Measurements from ENCODE around the gene RBBP9.

Gene RBBP9

DNA sequence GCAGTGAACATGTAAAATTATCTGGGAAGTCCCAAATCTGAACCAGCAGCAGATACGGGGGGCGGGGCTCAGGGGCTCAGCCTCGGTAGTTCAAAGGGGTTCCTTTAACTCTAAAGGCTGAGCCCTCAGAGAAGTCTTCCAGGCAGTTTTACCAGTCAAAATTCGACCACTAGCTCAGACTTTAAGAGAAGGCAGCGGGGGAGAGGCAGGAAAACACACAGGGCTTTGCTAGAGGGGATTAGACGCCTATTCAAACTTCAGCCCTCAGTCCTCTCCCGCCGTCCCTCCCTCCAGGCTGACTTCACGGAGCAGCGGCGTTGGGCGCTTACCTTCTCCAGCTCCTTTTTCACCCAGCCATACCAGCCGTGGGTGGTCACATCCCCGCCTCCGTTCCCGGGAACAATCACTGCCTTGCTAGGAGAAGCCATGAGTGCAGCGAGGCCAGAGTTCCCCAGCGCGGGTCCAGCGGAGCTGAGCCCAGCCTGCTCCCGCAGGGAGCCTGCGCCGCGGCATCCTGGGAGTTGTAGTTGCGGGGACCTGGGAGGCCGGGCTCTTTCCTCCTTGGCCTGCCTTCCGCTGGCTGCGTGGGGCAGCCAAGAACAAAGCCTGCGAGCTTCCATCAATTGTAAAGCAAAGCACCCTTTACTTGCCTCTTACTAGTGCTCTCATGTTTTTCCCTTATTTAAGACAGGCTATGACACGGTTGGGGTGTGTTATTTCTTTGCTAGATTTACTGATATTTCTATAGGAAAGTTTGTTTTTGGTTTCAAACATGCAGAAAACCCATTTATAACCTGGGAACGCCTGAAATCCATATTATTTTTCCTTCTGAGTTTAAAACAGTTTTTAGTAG is at the start of gene RBBP9:
RBBP9 (minus strand) TSS at position 486 of the 853 bp plus-strand sequence; CDS start at position 428, 58 bp downstream.
- Histone ChIP-seq H3K27ac (ENCODE audit: low read depth, low read length) (peak within 1 kb of the TSS; percentile 22), H3K9me3 (ENCODE audit: control insufficient read depth in 1 of 2, low read length in 2 of 2) (no peaks in the 10 kb centered on the region), H3K36me3 (ENCODE audit: control insufficient read depth in 1 of 2, insufficient read depth in 2 of 2, low read length in 2 of 2) (peaks cover 4 to 17% of the 10 kb centered on the region in 2 donors), H3K4me1 (ENCODE audit: control insufficient read depth in 1 of 2, insufficient read depth in 2 of 2, low read length in 2 of 2) (peaks cover 7 to 19% of the 10 kb centered on the region in 2 donors), H3K27me3 (ENCODE audit: control insufficient read depth in 1 of 2, insufficient read depth in 2 of 2, low read length in 2 of 2) (no peaks in the 10 kb centered on the region), H3K4me3 (ENCODE audit: low read depth in 1 of 2, low read length in 2 of 2) (peak within 1 kb of the TSS; percentile 96 to 97), H3K9ac (ENCODE audit: low read depth in 1 of 2, low read length in 2 of 2) (peak within 1 kb of the TSS; percentile 87 to 95)

DNA sequence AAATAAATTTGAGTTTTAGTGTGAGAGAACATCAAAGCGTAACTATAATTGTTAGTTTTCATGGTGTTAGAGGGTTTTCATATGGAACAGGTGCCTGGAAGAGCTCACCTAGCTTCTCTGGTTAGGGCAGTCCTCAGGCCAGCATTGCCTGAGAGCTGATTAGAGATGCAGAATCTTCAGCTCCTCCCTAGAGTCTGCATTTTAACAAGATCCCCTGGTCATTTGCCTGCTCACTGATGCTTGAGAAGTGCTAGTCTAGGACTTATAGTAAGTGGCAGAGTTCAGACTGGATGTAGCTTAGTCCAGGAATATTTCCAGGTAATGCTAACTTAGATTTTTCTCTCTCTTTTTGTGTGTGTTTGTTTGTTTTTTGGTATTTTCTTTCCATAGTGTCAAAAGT is 48.5 kb upstream of the RBBP9 start:
- Histone ChIP-seq H3K27ac (ENCODE audit: low read depth, low read length) (no peak overlapping the region), H3K36me3 (ENCODE audit: control insufficient read depth in 1 of 2, insufficient read depth in 2 of 2, low read length in 2 of 2) (peaks cover 31 to 76% of the 10 kb centered on the region in 2 donors), H3K27me3 (ENCODE audit: control insufficient read depth in 1 of 2, insufficient read depth in 2 of 2, low read length in 2 of 2) (no peaks in the 10 kb centered on the region), H3K9me3 (ENCODE audit: control insufficient read depth in 1 of 2, low read length in 2 of 2) (no peaks in the 10 kb centered on the region), H3K4me1 (ENCODE audit: control insufficient read depth in 1 of 2, insufficient read depth in 2 of 2, low read length in 2 of 2) (peaks cover 3 to 12% of the 10 kb centered on the region in 2 donors), H3K4me3 (ENCODE audit: low read depth in 1 of 2, low read length in 2 of 2) (no peak overlapping the region), H3K9ac (ENCODE audit: low read depth in 1 of 2, low read length in 2 of 2) (no peak overlapping the region)

DNA sequence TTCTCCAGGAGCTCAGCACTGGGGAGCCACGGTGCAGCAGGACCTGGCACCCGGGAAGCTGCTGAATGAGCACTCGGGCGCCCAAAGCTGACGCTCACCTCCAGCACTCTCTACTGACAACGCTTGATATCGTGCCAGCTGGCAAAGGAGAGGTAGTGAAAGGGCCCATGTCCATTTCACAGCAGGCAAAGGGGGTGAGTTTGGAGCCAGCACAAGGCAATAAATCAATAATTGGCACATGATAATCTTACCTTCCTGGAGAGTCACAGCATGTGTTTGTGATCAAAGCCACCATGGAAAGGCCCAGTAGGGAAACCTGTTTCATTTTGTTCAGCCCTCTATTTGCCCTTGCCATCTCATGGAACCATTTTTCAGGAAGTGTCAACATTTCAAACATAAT is 46.9 kb upstream of the RBBP9 start:
- Histone ChIP-seq H3K4me3 (ENCODE audit: low read depth in 1 of 2, low read length in 2 of 2) (no peak overlapping the region), H3K4me1 (ENCODE audit: control insufficient read depth in 1 of 2, insufficient read depth in 2 of 2, low read length in 2 of 2) (peaks cover 3 to 12% of the 10 kb centered on the region in 2 donors), H3K27ac (ENCODE audit: low read depth, low read length) (no peak overlapping the region), H3K36me3 (ENCODE audit: control insufficient read depth in 1 of 2, insufficient read depth in 2 of 2, low read length in 2 of 2) (peaks cover 31 to 73% of the 10 kb centered on the region in 2 donors), H3K9me3 (ENCODE audit: control insufficient read depth in 1 of 2, low read length in 2 of 2) (no peaks in the 10 kb centered on the region), H3K9ac (ENCODE audit: low read depth in 1 of 2, low read length in 2 of 2) (peak overlapping the region in 1 of 2 donors; percentile 1), H3K27me3 (ENCODE audit: control insufficient read depth in 1 of 2, insufficient read depth in 2 of 2, low read length in 2 of 2) (no peaks in the 10 kb centered on the region)

DNA sequence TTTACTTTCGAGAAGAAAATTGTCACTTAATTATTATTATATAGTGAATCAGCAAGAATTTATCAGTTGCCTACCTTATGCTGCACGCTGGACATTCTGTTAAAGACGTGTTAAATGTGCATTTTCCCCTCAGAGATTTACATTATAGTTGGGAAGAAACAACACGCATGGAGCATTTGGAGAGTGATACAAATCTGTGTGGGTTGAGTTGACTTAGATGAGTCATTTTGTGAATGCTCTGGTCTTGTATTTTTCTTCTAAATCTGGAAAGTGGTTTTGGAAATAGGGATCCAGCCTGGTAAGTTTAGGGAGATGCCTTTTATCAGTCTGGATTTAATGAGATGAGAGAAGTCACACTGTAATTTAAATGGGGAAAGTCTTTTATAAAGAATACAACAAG is 46.2 kb upstream of the RBBP9 start:
- Histone ChIP-seq H3K27me3 (ENCODE audit: control insufficient read depth in 1 of 2, insufficient read depth in 2 of 2, low read length in 2 of 2) (no peaks in the 10 kb centered on the region), H3K4me3 (ENCODE audit: low read depth in 1 of 2, low read length in 2 of 2) (no peak overlapping the region), H3K36me3 (ENCODE audit: control insufficient read depth in 1 of 2, insufficient read depth in 2 of 2, low read length in 2 of 2) (peaks cover 27 to 70% of the 10 kb centered on the region in 2 donors), H3K9ac (ENCODE audit: low read depth in 1 of 2, low read length in 2 of 2) (no peak overlapping the region), H3K4me1 (ENCODE audit: control insufficient read depth in 1 of 2, insufficient read depth in 2 of 2, low read length in 2 of 2) (peaks cover 3 to 12% of the 10 kb centered on the region in 2 donors), H3K9me3 (ENCODE audit: control insufficient read depth in 1 of 2, low read length in 2 of 2) (no peaks in the 10 kb centered on the region), H3K27ac (ENCODE audit: low read depth, low read length) (no peak overlapping the region)

DNA sequence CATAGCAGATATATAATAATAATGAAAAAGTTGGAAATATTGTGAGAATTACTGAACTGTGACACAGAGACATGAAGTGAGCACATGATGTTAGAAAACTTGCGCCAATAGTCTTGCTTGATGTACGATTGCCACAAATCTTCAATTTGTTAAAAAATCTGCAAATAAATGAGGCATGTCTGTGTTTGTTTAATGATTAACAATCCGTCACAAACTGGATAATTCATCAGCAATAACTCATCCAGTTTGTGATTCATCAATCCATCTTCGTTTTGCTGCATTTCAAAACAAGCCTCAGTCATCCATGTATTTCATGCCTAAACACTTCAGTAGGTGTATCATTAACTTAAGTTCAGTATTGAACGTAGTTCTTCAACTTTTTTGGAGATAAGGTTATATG is 44.7 kb upstream of the RBBP9 start:
- H3K36me3 ChIP-seq (ENCODE audit: control insufficient read depth in 1 of 2, insufficient read depth in 2 of 2, low read length in 2 of 2), result peaks cover 21 to 64% of the 10 kb centered on the region in 2 donors
- H3K4me1 ChIP-seq (ENCODE audit: control insufficient read depth in 1 of 2, insufficient read depth in 2 of 2, low read length in 2 of 2), result peaks cover 3 to 12% of the 10 kb centered on the region in 2 donors
- H3K27me3 ChIP-seq (ENCODE audit: control insufficient read depth in 1 of 2, insufficient read depth in 2 of 2, low read length in 2 of 2), result no peaks in the 10 kb centered on the region
- H3K9ac ChIP-seq (ENCODE audit: low read depth in 1 of 2, low read length in 2 of 2), result no peak overlapping the region
- no peaks in the 10 kb centered on the region for H3K9me3 ChIP-seq (ENCODE audit: control insufficient read depth in 1 of 2, low read length in 2 of 2)
- H3K4me3 ChIP-seq (ENCODE audit: low read depth in 1 of 2, low read length in 2 of 2), result no peak overlapping the region
- no peak overlapping the region for H3K27ac ChIP-seq (ENCODE audit: low read depth, low read length)

DNA sequence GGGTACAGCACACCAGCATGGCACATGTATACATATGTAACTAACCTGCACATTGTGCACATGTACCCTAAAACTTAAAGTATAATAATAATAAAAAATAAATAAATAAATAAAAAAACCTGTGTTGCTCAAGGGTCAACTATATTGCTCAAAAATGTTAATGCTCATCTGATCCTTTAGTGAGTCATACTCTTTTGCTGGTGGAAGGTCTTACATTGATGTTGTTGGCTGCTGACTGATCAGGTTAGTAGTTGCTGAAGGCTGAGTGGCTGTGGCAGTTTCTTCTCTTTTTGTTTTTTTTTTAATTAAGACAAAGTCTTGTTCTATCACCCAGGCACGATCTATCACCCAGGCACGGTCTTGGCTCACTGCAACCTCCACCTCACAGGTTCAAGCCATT is 40.6 kb upstream of the RBBP9 start:
- Histone ChIP-seq H3K9ac (ENCODE audit: low read depth in 1 of 2, low read length in 2 of 2) (no peak overlapping the region), H3K27me3 (ENCODE audit: control insufficient read depth in 1 of 2, insufficient read depth in 2 of 2, low read length in 2 of 2) (no peaks in the 10 kb centered on the region), H3K27ac (ENCODE audit: low read depth, low read length) (no peak overlapping the region), H3K9me3 (ENCODE audit: control insufficient read depth in 1 of 2, low read length in 2 of 2) (no peaks in the 10 kb centered on the region), H3K4me1 (ENCODE audit: control insufficient read depth in 1 of 2, insufficient read depth in 2 of 2, low read length in 2 of 2) (no peaks in the 10 kb centered on the region), H3K36me3 (ENCODE audit: control insufficient read depth in 1 of 2, insufficient read depth in 2 of 2, low read length in 2 of 2) (peaks cover 26 to 67% of the 10 kb centered on the region in 2 donors), H3K4me3 (ENCODE audit: low read depth in 1 of 2, low read length in 2 of 2) (no peak overlapping the region)

DNA sequence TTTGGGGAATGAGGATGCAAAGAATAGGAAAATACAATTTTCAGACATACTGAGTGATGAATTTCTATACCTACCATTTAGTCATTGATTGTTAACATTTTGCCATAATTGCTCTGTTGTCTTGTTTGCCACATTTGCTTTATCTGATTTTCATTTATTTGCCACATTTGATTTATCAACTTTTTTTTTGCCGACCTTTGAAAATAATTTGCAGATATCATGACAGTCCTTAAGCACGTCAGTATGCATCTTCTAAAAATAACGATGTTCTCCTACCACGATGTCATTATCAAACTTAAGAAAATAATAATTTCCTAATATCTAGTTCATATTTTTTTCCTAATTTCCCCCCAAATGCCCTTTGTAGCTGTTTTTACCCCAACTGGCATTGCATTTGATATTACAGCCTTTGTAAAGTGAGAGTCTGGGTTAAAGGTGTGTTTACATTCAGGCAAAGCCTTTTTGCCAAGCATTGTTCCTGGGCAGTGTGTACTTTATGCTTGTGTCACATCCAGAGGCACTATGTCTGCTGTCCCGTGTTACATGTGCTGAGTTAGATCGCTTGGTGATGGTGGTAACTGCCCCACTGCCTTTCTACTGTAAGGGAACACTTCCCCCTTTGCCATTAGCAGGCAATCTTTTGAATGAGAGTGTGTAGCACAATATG is 37.1 kb upstream of the RBBP9 start:
- Histone ChIP-seq H3K27ac (ENCODE audit: low read depth, low read length) (no peak overlapping the region), H3K36me3 (ENCODE audit: control insufficient read depth in 1 of 2, insufficient read depth in 2 of 2, low read length in 2 of 2) (peaks cover 44 to 75% of the 10 kb centered on the region in 2 donors), H3K27me3 (ENCODE audit: control insufficient read depth in 1 of 2, insufficient read depth in 2 of 2, low read length in 2 of 2) (no peaks in the 10 kb centered on the region), H3K4me1 (ENCODE audit: control insufficient read depth in 1 of 2, insufficient read depth in 2 of 2, low read length in 2 of 2) (no peaks in the 10 kb centered on the region), H3K4me3 (ENCODE audit: low read depth in 1 of 2, low read length in 2 of 2) (no peak overlapping the region), H3K9ac (ENCODE audit: low read depth in 1 of 2, low read length in 2 of 2) (no peak overlapping the region), H3K9me3 (ENCODE audit: control insufficient read depth in 1 of 2, low read length in 2 of 2) (no peaks in the 10 kb centered on the region)

DNA sequence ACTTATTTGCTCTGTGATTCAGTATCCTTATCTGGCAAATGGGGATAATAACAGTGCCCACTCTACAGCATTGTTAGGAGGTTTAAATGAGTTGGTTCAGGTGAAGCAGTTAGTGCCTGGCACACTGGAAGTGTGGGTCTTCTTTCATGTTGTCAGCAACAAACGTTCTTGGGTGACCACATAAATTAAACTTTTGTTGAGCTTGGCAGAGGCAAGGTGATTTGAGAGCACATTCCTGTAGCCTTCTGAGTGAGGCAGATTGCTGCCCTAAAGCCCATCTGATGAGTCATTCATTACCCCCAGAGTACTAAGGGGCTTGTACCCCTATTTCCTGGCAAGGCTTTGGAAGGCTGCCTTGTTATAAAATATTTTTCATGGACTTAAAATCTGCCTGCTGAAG is 36.5 kb upstream of the RBBP9 start:
- H3K4me1 ChIP-seq (ENCODE audit: control insufficient read depth in 1 of 2, insufficient read depth in 2 of 2, low read length in 2 of 2), result no peaks in the 10 kb centered on the region
- peaks cover 50 to 80% of the 10 kb centered on the region in 2 donors for H3K36me3 ChIP-seq (ENCODE audit: control insufficient read depth in 1 of 2, insufficient read depth in 2 of 2, low read length in 2 of 2)
- no peaks in the 10 kb centered on the region for H3K9me3 ChIP-seq (ENCODE audit: control insufficient read depth in 1 of 2, low read length in 2 of 2)
- no peak overlapping the region for H3K27ac ChIP-seq (ENCODE audit: low read depth, low read length)
- no peak overlapping the region for H3K9ac ChIP-seq (ENCODE audit: low read depth in 1 of 2, low read length in 2 of 2)
- H3K27me3 ChIP-seq (ENCODE audit: control insufficient read depth in 1 of 2, insufficient read depth in 2 of 2, low read length in 2 of 2), result no peaks in the 10 kb centered on the region
- H3K4me3 ChIP-seq (ENCODE audit: low read depth in 1 of 2, low read length in 2 of 2), result no peak overlapping the region

DNA sequence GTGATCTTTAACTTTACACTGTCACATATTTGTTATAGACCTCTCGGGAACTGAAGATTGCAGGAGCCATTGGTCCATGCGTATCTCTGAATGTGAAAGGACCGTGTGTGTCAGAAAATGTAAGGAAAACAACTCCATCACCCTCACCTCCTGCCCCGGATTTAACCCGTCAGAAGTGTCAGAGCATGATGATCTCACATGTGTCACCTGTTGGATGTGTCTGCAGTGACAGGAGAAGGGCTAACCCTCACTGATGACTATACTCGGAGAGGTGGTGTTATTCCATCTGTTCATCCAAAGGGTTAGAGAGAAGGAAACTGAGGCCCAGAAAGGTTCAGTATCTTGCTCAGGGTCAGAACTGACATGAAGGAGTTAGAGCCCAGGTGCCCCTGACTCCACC is 35.6 kb upstream of the RBBP9 start:
- H3K4me3 ChIP-seq (ENCODE audit: low read depth in 1 of 2, low read length in 2 of 2), result no peak overlapping the region

DNA sequence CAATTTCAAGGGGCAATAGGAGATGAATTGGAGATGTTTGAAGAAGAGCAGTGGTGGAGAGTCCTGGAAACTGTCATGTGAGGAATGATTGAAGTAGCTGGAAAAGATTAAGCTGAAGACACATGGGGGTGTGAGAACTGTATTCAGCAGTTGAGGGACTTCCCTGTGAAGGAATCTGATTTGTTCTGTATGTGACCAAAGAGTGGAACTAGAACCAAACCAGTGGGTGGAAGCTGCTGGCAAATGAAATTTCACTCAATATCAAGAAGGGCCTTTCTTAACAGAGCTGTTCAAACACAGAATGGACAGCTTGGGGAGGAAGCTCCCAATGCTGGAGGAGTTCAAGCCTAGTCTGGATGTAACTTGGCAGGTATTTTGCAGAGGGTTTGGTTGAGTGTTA is 32.0 kb upstream of the RBBP9 start:
- Histone ChIP-seq H3K36me3 (ENCODE audit: control insufficient read depth in 1 of 2, insufficient read depth in 2 of 2, low read length in 2 of 2) (peaks cover 65 to 96% of the 10 kb centered on the region in 2 donors), H3K9me3 (ENCODE audit: control insufficient read depth in 1 of 2, low read length in 2 of 2) (no peaks in the 10 kb centered on the region), H3K4me3 (ENCODE audit: low read depth in 1 of 2, low read length in 2 of 2) (no peak overlapping the region), H3K4me1 (ENCODE audit: control insufficient read depth in 1 of 2, insufficient read depth in 2 of 2, low read length in 2 of 2) (no peaks in the 10 kb centered on the region), H3K9ac (ENCODE audit: low read depth in 1 of 2, low read length in 2 of 2) (no peak overlapping the region), H3K27me3 (ENCODE audit: control insufficient read depth in 1 of 2, insufficient read depth in 2 of 2, low read length in 2 of 2) (no peaks in the 10 kb centered on the region), H3K27ac (ENCODE audit: low read depth, low read length) (no peak overlapping the region)

More for the DNA sequence above, 35.6 kb upstream of the RBBP9 start:
- H3K27ac ChIP-seq (ENCODE audit: low read depth, low read length), result no peak overlapping the region
- H3K36me3 ChIP-seq (ENCODE audit: control insufficient read depth in 1 of 2, insufficient read depth in 2 of 2, low read length in 2 of 2), result peaks cover 58 to 83% of the 10 kb centered on the region in 2 donors
- H3K27me3 ChIP-seq (ENCODE audit: control insufficient read depth in 1 of 2, insufficient read depth in 2 of 2, low read length in 2 of 2), result no peaks in the 10 kb centered on the region
- no peaks in the 10 kb centered on the region for H3K9me3 ChIP-seq (ENCODE audit: control insufficient read depth in 1 of 2, low read length in 2 of 2)
- H3K4me1 ChIP-seq (ENCODE audit: control insufficient read depth in 1 of 2, insufficient read depth in 2 of 2, low read length in 2 of 2), result no peaks in the 10 kb centered on the region
- H3K9ac ChIP-seq (ENCODE audit: low read depth in 1 of 2, low read length in 2 of 2), result no peak overlapping the region

All from duodenal mucosa (tissue), 2 donors.